ENCODE results near the gene KLHL2. TPM values are rescaled to one million over a fixed set of nuclear protein-coding genes. Genes with fewer than 3 reads are reported as not detected.

Gene KLHL2
- total RNA-seq, 1 donor from 2014 or later, result 28.2 TPM

- Mint-ChIP-seq H3K27me3 (ENCODE audit: low read depth, unreplicated experiment) (no peaks in the 10 kb centered on the region), H3K9me3 (ENCODE audit: unreplicated experiment) (no peaks in the 10 kb centered on the region), H3K4me3 (ENCODE audit: unreplicated experiment) (no peak overlapping the region), H3K4me1 (ENCODE audit: low read depth, unreplicated experiment) (peaks cover 25% of the 10 kb centered on the region), H3K36me3 (ENCODE audit: low read depth, unreplicated experiment) (no peaks in the 10 kb centered on the region), H3K27ac (ENCODE audit: unreplicated experiment) (no peak overlapping the region)
- TF ChIP-seq CTCF (IDR thresholded peaks at IDR 0.05; ENCODE audit: insufficient read depth, low read depth, low read length), result no peak
- no peak for TF ChIP-seq EZH2 (IDR thresholded peaks at IDR 0.05; ENCODE audit: insufficient read depth, low read length)
- Histone ChIP-seq H3K79me2 (ENCODE audit: insufficient read depth, low read length) (no peaks in the 10 kb centered on the region), H3K9ac (ENCODE audit: low read length) (no peak overlapping the region), H3K9me3 (ENCODE audit: insufficient read depth, low read depth, low read length) (no peaks in the 10 kb centered on the region), H3K36me3 (ENCODE audit: insufficient read depth, low read length) (no peaks in the 10 kb centered on the region), H3K4me2 (ENCODE audit: low read length) (no peak overlapping the region), H3K4me3 (ENCODE audit: insufficient read depth, low read depth, low read length) (no peak overlapping the region), H3K27me3 (ENCODE audit: insufficient read depth, low read length) (no peaks in the 10 kb centered on the region), H3K27ac (ENCODE audit: low read depth, low read length) (no peak overlapping the region), H2AFZ (ENCODE audit: low read depth, low read length) (no peak overlapping the region), H4K20me1 (ENCODE audit: insufficient read depth, low read length) (no peaks in the 10 kb centered on the region), H3K4me1 (ENCODE audit: insufficient read depth, low read length) (no peaks in the 10 kb centered on the region)
- FAIRE-seq, result no peak
- DNase-seq (ENCODE audit: low read depth), result peak; percentile 22
Observed at GRCh38 chr4:165364452-165365080, 157.2 kb downstream of the KLHL2 start.

GRCh38 chr4:165367040-165367439 lies 159.7 kb downstream of the KLHL2 start:
- Histone ChIP-seq H2AFZ (ENCODE audit: low read depth, low read length) (no peak overlapping the region), H3K36me3 (ENCODE audit: insufficient read depth, low read length) (no peaks in the 10 kb centered on the region), H3K79me2 (ENCODE audit: insufficient read depth, low read length) (no peaks in the 10 kb centered on the region), H4K20me1 (ENCODE audit: insufficient read depth, low read length) (no peaks in the 10 kb centered on the region), H3K9me3 (ENCODE audit: insufficient read depth, low read depth, low read length) (no peaks in the 10 kb centered on the region), H3K27ac (ENCODE audit: low read depth, low read length) (no peak overlapping the region), H3K4me2 (ENCODE audit: low read length) (no peak overlapping the region), H3K4me1 (ENCODE audit: insufficient read depth, low read length) (no peaks in the 10 kb centered on the region), H3K9ac (ENCODE audit: low read length) (no peak overlapping the region), H3K4me3 (ENCODE audit: insufficient read depth, low read depth, low read length) (no peak overlapping the region), H3K27me3 (ENCODE audit: insufficient read depth, low read length) (no peaks in the 10 kb centered on the region)
- DNase-seq (ENCODE audit: low read depth), result no peak
- TF ChIP-seq EZH2 (IDR thresholded peaks at IDR 0.05; ENCODE audit: insufficient read depth, low read length), result no peak
- TF ChIP-seq CTCF (IDR thresholded peaks at IDR 0.05; ENCODE audit: insufficient read depth, low read depth, low read length), result no peak
- Mint-ChIP-seq H3K4me1 (ENCODE audit: low read depth, unreplicated experiment) (peaks cover 7% of the 10 kb centered on the region), H3K4me3 (ENCODE audit: unreplicated experiment) (no peak overlapping the region), H3K27ac (ENCODE audit: unreplicated experiment) (no peak overlapping the region), H3K27me3 (ENCODE audit: low read depth, unreplicated experiment) (no peaks in the 10 kb centered on the region), H3K36me3 (ENCODE audit: low read depth, unreplicated experiment) (no peaks in the 10 kb centered on the region), H3K9me3 (ENCODE audit: unreplicated experiment) (no peaks in the 10 kb centered on the region)
- FAIRE-seq, result no peak

GRCh38 chr4:165368114-165368513 lies 160.8 kb downstream of the KLHL2 start:
- Histone ChIP-seq H3K36me3 (ENCODE audit: insufficient read depth, low read length) (no peaks in the 10 kb centered on the region), H3K27me3 (ENCODE audit: insufficient read depth, low read length) (no peaks in the 10 kb centered on the region), H3K79me2 (ENCODE audit: insufficient read depth, low read length) (no peaks in the 10 kb centered on the region), H3K9ac (ENCODE audit: low read length) (no peak overlapping the region), H3K27ac (ENCODE audit: low read depth, low read length) (no peak overlapping the region), H3K4me3 (ENCODE audit: insufficient read depth, low read depth, low read length) (no peak overlapping the region), H4K20me1 (ENCODE audit: insufficient read depth, low read length) (no peaks in the 10 kb centered on the region), H3K4me1 (ENCODE audit: insufficient read depth, low read length) (no peaks in the 10 kb centered on the region), H3K4me2 (ENCODE audit: low read length) (no peak overlapping the region), H3K9me3 (ENCODE audit: insufficient read depth, low read depth, low read length) (no peaks in the 10 kb centered on the region), H2AFZ (ENCODE audit: low read depth, low read length) (no peak overlapping the region)
- H3K27ac Mint-ChIP-seq (ENCODE audit: unreplicated experiment), result no peak overlapping the region
- no peak for TF ChIP-seq EZH2 (IDR thresholded peaks at IDR 0.05; ENCODE audit: insufficient read depth, low read length)
- TF ChIP-seq CTCF (IDR thresholded peaks at IDR 0.05; ENCODE audit: insufficient read depth, low read depth, low read length), result no peak
- DNase-seq (ENCODE audit: low read depth) (no peak), FAIRE-seq (no peak)
- no peaks in the 10 kb centered on the region for H3K27me3 Mint-ChIP-seq (ENCODE audit: low read depth, unreplicated experiment)
- peaks cover 4% of the 10 kb centered on the region for H3K4me1 Mint-ChIP-seq (ENCODE audit: low read depth, unreplicated experiment)
- H3K4me3 Mint-ChIP-seq (ENCODE audit: unreplicated experiment), result no peak overlapping the region
- H3K36me3 Mint-ChIP-seq (ENCODE audit: low read depth, unreplicated experiment), result no peaks in the 10 kb centered on the region
- no peaks in the 10 kb centered on the region for H3K9me3 Mint-ChIP-seq (ENCODE audit: unreplicated experiment)

All from astrocyte (in vitro differentiated cells and primary cell).